Spleen (tissue), 7 donors: Measurements from ENCODE around the gene PCYT2.

ENCODE experiments used
- CTCF ChIP-seq, 11 experiments: fragments of 200-600 bp in 7 of 11; fragments of 450-650 bp in 4 of 11; sonication (generic) in 4 of 11; IDR thresholded peaks in 8 of 11; conservative IDR thresholded peaks in 3 of 11; 1 replicate in 7 of 11; 2 replicates in 4 of 11; pipeline versions ENCODE4 v1.4.0 to v1.8.0; 2016 to 2021; ENCODE audit warnings: antibody characterized with exemption in 11 of 11, inconsistent platforms in 4 of 11, mild to moderate bottlenecking in 1 of 11
- POLR2A ChIP-seq, 3 donors: fragments of 450-650 bp; IDR thresholded peaks; one replicate each; pipeline ENCODE4 v1.5.1; 2017; ENCODE audit warnings: antibody characterized with exemption in 3 of 3, mild to moderate bottlenecking in 1 of 3
- POLR2AphosphoS5 ChIP-seq, 3 donors: sonication (generic); formaldehyde crosslinking; IDR thresholded peaks; one replicate each; pipeline ENCODE4 v1.5.1; 2017; ENCODE audit warnings: antibody characterized with exemption in 3 of 3
- donor health status: DM: no; HTN: no; CAD: no; lungs with moderate emphysema.
- donor health status: DM: no; HTN: no; CAD: no.
- donor health status: DM: no; HTN: no; CAD: no.

DNA sequence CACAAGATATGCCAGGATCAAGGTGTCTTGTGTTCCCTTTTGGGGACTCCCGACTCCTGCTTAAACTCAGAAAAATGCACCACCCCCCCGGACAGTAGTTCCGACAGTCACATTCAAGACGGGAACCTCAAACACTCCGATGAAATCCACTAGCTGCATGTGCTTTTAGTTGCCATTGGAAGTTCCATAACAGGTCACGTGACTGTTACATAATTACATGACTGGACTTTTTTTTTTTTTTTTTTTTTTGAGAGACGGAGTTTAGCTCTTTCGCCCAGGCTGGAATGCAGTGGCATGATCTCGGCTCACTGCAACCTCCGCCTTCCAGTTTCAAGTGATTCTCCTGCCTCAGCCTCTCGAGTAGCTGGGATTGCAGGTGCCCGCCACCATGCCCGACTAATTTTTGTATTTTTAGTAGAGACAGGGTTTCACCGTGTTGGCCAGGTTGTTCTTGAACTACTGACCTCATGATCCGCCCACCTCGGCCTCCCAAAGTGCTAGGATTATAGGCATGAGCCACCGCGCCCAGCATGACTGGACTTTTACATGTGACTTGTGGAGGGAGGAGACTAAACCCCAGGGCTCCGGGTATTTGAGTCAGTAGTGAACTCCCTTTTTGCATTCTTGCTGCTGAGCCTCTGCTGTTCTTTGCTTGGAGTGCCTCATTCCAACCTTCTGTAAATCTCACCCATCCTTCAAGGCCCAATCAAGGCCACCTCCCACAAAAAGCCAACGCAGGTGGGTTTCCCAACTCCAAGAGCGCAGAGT is 5.2 kb upstream of the PCYT2 start:
- TF ChIP-seq CTCF (IDR thresholded peaks at IDR 0.05 in 8 of 11, conservative IDR thresholded peaks at IDR 0.05 in 3 of 11) = no peak
- TF ChIP-seq POLR2A (IDR thresholded peaks at IDR 0.05) = no peak
- no peak for TF ChIP-seq POLR2AphosphoS5 (IDR thresholded peaks at IDR 0.05)
